AG10803 (cell line): Measurements from ENCODE around the gene CPSF3.

Experiments used
- DNase-seq: peaks from one replicate; pipeline ENCODE4 v3.0.0; 2010; ENCODE audit warnings: low read depth
- H3K4me3 ChIP-seq: 2 replicates; pipeline ENCODE4 v1.5.1; 2011; ENCODE audit warnings: mild to moderate bottlenecking, low read length, control low read depth
- TF ChIP-seq, protein P1 (sequence below): conservative IDR thresholded peaks from 2 replicates; pipeline ENCODE4 v1.5.1; 2011; ENCODE audit warnings: mild to moderate bottlenecking, low read length, control low read depth, inconsistent platforms

Gene CPSF3

DNA sequence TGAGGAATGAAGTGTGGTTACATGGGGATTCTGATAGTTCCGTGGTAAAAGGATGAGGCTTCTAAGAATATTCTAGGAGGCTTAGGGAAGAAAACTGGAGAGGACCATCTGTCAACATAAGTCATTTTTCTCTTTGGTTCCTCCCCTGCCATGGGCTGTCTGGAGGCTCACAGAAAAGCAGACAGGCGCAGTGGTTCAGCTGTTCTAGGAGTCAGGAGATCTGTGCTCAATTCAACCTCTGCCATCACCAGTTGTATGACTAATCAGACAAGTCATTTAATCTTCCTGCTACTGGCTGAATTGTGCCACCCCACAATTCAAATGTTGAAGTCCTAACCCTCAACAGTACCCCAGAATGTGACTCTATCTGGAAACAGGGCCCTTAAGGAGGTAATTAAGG lies 95.8 kb downstream of the CPSF3 start:
- TF ChIP-seq, protein P1, sequence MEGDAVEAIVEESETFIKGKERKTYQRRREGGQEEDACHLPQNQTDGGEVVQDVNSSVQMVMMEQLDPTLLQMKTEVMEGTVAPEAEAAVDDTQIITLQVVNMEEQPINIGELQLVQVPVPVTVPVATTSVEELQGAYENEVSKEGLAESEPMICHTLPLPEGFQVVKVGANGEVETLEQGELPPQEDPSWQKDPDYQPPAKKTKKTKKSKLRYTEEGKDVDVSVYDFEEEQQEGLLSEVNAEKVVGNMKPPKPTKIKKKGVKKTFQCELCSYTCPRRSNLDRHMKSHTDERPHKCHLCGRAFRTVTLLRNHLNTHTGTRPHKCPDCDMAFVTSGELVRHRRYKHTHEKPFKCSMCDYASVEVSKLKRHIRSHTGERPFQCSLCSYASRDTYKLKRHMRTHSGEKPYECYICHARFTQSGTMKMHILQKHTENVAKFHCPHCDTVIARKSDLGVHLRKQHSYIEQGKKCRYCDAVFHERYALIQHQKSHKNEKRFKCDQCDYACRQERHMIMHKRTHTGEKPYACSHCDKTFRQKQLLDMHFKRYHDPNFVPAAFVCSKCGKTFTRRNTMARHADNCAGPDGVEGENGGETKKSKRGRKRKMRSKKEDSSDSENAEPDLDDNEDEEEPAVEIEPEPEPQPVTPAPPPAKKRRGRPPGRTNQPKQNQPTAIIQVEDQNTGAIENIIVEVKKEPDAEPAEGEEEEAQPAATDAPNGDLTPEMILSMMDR: no peak
- no peak for DNase-seq
- no peak overlapping the region for H3K4me3 ChIP-seq
